Activated T-cell treated with anti-CD3 and anti-CD28 coated beads, Interleukin-2, amount 50 U/mL, for 72 hours (primary cell): ENCODE data around the gene CTBP1. TPM values are rescaled to one million over a fixed set of nuclear protein-coding genes. Genes with fewer than 3 reads are reported as not detected.
A peak's percentile ranks its signal among the peaks of the same experiment; 100 is the strongest.
"Not testable (repeated sequence)": the region's sequence is repeated elsewhere in the genome, so short reads cannot be mapped to it uniquely, and the experiment has no call there.

Source experiments
- ATAC-seq, 2 donors: fragments of 150-1000 bp; cut with Tn5 transposase; replicated peaks in 1 of 2; 2 replicates each; pipeline ENCODE4 v1.10.0; 2021; ENCODE audit warnings: moderate library complexity in 2 of 2, mild to moderate bottlenecking in 1 of 2
- DNase-seq, 2 donors: peaks; one replicate each; pipeline ENCODE4 v3.0.0; 2021 to 2022; ENCODE audit warnings: mixed read lengths in 1 of 2
- H3K27ac Mint-ChIP-seq: one replicate; pipeline ENCODE4 v1.8.0; 2022; ENCODE audit warnings: mild to moderate bottlenecking, moderate library complexity, mixed read lengths
- H3K27me3 Mint-ChIP-seq: one replicate; pipeline ENCODE4 v1.8.0; 2022; ENCODE audit warnings: low read depth, mixed read lengths
- H3K36me3 Mint-ChIP-seq, 2 donors: one replicate each; pipeline ENCODE4 v1.8.0; 2022; ENCODE audit warnings: mixed read lengths in 2 of 2, mild to moderate bottlenecking in 1 of 2; ENCODE audit not compliant: insufficient read depth in 2 of 2
- H3K4me1 Mint-ChIP-seq: one replicate; pipeline ENCODE4 v1.8.0; 2022; ENCODE audit warnings: low read depth, mixed read lengths
- H3K4me3 Mint-ChIP-seq, 2 donors: one replicate each; pipeline ENCODE4 v1.8.0; 2022; ENCODE audit warnings: mild to moderate bottlenecking in 2 of 2, mixed read lengths in 2 of 2, moderate library complexity in 2 of 2
- H3K9me3 Mint-ChIP-seq, 2 donors: one replicate each; pipeline ENCODE4 v1.8.0; 2022; ENCODE audit warnings: mixed read lengths in 2 of 2
- total RNA-seq, 2 donors: library from RNA; stranded (reverse); gene quantifications; one replicate each; pipeline ENCODE4 v1.2.3, GENCODE V29; 2022

Gene CTBP1
- total RNA-seq = 100 to 1,000 TPM; 182 to 190 TPM

DNA sequence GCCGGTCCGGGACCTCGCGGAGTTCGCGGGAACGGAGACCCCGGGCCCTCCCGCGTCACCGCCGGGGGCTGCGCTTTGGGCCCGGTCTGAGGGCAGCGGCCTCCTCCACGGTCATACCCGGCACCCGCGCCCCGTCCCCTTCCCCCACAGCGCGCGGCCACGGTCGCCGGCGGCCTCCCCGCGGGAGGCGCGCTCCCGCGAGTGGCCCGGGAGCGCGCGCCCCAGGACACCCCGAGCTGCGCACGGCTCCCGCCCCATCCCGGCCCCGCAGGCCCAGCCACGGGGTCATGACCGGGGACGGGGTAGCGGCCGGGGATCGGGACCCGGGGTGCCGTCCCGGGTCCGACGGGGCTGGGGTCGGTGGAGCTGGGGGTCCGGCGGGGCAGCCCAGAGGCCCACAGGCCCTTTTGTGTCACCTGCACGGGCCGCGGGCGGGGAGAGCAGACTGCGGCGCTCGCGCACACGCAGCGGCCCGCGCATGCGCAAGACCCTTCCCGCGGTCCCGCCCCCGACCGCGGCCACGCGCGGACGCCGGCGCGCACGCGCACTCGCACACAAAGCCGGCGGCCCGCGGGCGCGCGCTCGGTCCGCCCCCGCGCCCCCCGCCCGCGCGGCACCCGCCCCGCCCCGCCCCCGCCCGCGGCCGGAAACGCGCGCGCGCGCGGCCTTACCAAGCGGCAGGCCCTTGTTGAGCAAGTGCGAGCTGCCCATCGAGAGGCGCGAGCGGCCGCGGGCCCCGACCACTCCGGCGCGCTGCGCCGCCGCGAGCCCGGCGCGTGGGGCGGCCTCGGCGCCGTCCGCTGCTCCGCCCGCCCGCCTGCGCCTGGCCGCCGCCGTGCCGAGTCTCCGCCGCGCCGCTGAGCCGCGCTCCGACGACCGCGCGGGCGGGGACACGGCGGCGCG lies at the start of gene CTBP1:
TSS of gene CTBP1 (minus strand) at position 886 of the 903 bp plus-strand sequence. CDS start 7,799 bp downstream, outside the sequence.
- H3K9me3 Mint-ChIP-seq = peaks cover 1% of the 10 kb centered on the region in 2 donors
- DNase-seq (peak; percentile 83 to 91), ATAC-seq (peak; percentile 52 to 60)
- H3K36me3 Mint-ChIP-seq = peaks cover 13 to 24% of the 10 kb centered on the region in 2 donors
- H3K4me1 Mint-ChIP-seq = peaks cover 74% of the 10 kb centered on the region
- no peaks in the 10 kb centered on the region for H3K27me3 Mint-ChIP-seq
- peak within 1 kb of the TSS; percentile 95 to 98 for H3K4me3 Mint-ChIP-seq
- peak within 1 kb of the TSS; percentile 99 for H3K27ac Mint-ChIP-seq

DNA sequence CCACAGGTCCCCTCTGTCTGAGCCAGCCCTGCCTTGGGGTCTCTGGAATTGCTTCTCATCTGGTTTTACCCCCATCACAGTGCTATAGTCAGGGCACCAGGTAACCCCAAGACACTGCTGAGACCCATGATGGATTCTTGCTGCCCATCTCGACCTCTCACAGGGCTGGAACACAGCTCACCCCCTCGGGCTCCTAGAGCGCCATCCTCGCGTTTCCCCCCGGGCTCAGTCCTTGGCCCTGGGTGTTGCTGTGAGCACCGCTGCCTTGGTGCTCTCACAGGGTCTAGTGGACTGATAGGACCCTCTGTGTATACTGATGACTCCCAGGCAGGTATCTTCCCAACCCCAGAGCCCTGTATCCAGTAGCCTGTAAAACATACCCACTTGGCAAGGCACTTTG lies 49.5 kb upstream of the CTBP1 start:
- DNase-seq (no peak), ATAC-seq (no peak)
- Mint-ChIP-seq H3K36me3 (peaks cover 2 to 18% of the 10 kb centered on the region in 2 donors), H3K4me3 (no peak overlapping the region), H3K4me1 (peaks cover 48% of the 10 kb centered on the region), H3K27ac (peak overlapping the region; percentile 85), H3K27me3 (no peaks in the 10 kb centered on the region), H3K9me3 (no peaks in the 10 kb centered on the region)

DNA sequence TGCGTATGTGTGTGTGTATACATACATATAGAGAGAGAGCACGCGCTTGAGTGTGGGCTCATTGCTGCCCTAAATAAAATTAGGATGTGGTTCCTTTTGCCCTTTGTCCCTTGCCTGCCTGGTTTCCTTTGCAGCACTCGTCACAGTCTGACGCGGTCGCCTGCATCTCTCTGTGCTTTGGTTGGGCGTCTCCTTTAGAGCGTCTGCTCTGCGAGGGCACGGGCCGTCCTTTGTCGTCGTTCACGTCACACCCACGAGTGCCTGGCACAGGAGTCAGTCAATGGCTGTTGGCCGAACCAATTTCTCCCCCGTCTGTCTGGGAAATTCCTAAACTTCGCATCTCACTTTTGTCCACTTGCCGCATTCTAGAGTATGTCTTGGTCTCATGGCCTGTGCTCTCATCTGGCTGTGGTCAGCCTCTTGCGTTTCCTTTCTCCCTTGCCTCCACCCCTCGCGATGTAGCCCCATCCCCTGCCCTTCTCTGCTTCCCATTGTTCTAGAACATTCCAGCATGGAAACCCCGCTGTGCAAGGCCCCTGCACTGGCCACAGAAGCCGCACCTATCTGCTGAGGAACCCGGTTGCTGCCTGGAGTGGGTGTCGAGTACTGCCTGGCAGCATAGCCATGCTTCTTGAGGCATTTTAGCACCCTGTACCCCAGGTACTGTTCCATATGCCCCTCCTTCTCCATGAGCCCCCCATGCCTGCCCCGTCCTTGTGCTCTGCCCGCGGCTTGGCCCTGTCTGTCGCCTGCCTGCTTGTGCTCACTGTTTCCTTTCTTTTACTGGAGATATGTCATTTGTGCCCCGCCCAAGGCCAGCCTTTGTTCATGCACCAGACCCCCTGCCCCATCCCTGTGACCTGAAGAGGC lies 48.8 kb upstream of the CTBP1 start:
- ATAC-seq (no peak), DNase-seq (no peak)
- H3K9me3 Mint-ChIP-seq = no peaks in the 10 kb centered on the region
- no peaks in the 10 kb centered on the region for H3K27me3 Mint-ChIP-seq
- H3K27ac Mint-ChIP-seq = no peak overlapping the region
- no peak overlapping the region for H3K4me3 Mint-ChIP-seq
- peaks cover 2 to 18% of the 10 kb centered on the region in 2 donors for H3K36me3 Mint-ChIP-seq
- peaks cover 49% of the 10 kb centered on the region for H3K4me1 Mint-ChIP-seq

DNA sequence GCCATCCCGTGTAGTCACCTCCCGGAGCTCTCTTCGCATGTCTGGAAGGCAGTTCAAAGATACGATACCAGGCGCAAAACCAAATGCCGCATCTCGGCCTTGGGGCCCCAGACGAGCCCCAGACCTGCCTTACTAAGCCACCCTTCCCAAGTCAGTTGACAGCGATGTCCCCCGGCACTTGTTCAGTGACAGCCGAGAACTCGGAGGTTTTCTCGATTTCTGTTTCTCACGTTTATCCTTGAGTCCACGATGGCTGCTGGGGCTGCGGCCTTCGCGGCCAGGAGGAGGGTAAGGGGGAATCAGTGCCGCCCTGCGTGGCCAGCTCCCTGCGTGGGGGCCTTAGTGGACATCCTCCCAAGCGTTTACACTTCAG lies 48.1 kb upstream of the CTBP1 start:
- ATAC-seq = no peak
- peaks cover 56% of the 10 kb centered on the region for H3K4me1 Mint-ChIP-seq
- H3K4me3 Mint-ChIP-seq = no peak overlapping the region
- no peaks in the 10 kb centered on the region for H3K27me3 Mint-ChIP-seq
- no peak overlapping the region for H3K27ac Mint-ChIP-seq
- no peak for DNase-seq
- peaks cover 2 to 18% of the 10 kb centered on the region in 2 donors for H3K36me3 Mint-ChIP-seq
- no peaks in the 10 kb centered on the region for H3K9me3 Mint-ChIP-seq

DNA sequence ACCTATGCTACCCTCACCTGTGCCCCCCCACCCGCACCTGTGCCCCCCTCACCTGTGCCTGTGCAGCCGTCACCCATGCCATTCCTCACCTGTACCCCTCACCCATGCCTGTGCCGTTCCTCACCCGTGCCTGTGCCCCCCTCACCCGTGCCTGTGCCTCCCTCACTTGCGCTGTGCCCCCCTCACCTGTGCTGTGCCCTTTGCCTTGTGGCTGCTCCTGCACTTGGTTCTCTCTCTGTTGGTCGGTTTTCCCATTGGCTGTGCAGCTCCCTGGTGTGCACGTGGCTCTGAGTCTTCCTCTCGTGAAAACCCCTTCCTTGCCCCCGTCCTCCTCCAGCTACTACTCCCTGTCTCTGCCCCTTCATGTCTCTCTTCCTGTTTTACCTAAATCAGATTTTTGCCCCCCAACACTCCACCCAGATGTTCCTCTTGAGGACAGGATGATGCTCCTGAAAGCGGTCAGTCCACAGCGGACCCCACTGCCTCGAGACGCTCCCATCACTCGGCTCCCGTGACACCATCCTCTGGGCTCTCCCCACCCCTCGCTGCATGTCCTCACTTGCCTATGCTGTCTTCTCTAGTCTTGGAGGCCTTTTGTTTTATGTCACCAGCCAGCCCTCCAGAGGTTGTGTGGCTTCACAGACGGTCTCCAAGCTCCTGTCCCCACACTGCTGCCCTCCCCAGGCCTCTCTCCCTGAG lies 47.5 kb upstream of the CTBP1 start:
- Mint-ChIP-seq H3K27me3 (no peaks in the 10 kb centered on the region), H3K4me1 (peaks cover 57% of the 10 kb centered on the region), H3K9me3 (no peaks in the 10 kb centered on the region), H3K27ac (no peak overlapping the region), H3K4me3 (no peak overlapping the region), H3K36me3 (peaks cover 2 to 20% of the 10 kb centered on the region in 2 donors)
- DNase-seq = no peak
- ATAC-seq = no peak

DNA sequence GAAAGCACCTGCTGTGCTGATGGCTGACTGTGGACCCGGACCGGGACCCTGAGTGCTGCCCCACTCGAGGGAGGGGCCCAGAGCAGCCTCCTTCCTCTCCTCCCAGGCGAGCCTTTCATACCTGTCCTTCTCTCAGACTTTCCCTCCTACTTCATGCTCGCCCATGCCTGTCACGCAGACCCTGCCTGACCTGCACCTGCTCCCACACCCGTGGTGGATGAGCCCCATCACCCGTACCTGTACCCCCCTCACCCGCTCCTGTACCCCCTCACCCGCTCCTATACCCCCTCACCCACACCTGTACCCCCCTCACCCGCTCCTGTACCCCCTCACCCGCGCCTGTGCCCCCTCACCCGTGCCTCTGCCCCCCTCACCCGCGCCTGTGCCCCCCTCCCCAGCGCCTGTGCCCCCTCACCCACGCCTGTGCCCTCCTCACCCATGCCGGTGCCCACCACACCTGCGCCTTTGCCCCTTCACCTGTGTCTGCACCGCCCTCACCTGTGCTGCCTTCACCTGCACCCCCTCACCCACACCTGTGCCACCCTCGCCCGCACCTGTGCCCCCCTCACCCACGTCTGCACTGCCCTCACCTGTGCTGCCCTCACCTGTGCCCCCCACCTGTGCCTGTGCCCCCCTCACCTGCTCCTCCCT lies 46.6 kb upstream of the CTBP1 start:
- ATAC-seq (no peak), DNase-seq (no peak)
- Mint-ChIP-seq H3K9me3 (no peaks in the 10 kb centered on the region), H3K27ac (no peak overlapping the region), H3K4me1 (peaks cover 57% of the 10 kb centered on the region), H3K27me3 (no peaks in the 10 kb centered on the region), H3K36me3 (peaks cover 3 to 22% of the 10 kb centered on the region in 2 donors), H3K4me3 (no peak overlapping the region)

DNA sequence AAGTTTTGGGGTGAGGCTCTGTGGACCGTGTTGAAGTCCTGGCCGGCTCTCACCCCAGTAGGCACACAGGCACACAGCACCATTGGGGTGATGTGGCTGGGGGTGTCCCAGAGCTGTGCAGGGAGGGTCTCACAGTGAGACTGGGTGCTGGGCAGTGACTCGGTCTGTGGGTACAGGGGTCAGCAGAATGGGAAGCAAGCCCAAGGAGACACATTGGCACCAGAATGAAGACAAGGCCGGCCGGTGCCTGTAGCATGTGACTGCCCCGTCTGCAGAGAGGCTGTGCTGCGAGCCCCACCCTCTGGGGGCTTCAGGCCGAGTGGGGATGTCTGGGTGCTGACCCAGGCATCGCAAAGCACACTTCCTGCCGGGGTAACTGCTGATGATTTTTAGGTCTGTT lies 46.0 kb upstream of the CTBP1 start:
- Mint-ChIP-seq H3K27ac (no peak overlapping the region), H3K36me3 (peaks cover 4 to 24% of the 10 kb centered on the region in 2 donors), H3K27me3 (no peaks in the 10 kb centered on the region), H3K9me3 (no peaks in the 10 kb centered on the region), H3K4me3 (no peak overlapping the region), H3K4me1 (peaks cover 55% of the 10 kb centered on the region)
- no peak for DNase-seq
- no peak for ATAC-seq

DNA sequence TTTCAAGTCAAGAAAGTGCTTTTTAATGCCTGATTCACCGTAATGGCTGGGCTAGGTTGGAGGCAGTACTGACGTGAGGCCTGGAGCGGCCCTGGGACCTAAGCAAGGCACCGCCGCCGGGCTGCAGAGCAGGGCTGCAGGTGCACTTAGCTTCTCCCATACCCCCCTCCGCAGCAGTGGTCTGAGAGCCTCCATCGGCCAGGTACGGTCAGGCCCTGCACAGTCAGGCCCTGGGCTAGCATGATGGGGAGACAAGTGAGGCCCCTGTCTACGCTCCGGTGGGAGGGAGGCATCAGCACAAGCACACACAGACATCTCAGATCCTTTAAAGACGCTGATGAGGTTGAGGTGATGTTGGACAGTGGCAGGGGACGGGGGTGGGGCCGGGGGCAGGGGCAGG lies 45.5 kb upstream of the CTBP1 start:
- H3K27me3 Mint-ChIP-seq = no peaks in the 10 kb centered on the region
- ATAC-seq (no peak), DNase-seq (no peak)
- H3K9me3 Mint-ChIP-seq = no peaks in the 10 kb centered on the region
- no peak overlapping the region for H3K27ac Mint-ChIP-seq
- peaks cover 51% of the 10 kb centered on the region for H3K4me1 Mint-ChIP-seq
- H3K4me3 Mint-ChIP-seq = no peak overlapping the region
- H3K36me3 Mint-ChIP-seq = peaks cover 3 to 20% of the 10 kb centered on the region in 2 donors

DNA sequence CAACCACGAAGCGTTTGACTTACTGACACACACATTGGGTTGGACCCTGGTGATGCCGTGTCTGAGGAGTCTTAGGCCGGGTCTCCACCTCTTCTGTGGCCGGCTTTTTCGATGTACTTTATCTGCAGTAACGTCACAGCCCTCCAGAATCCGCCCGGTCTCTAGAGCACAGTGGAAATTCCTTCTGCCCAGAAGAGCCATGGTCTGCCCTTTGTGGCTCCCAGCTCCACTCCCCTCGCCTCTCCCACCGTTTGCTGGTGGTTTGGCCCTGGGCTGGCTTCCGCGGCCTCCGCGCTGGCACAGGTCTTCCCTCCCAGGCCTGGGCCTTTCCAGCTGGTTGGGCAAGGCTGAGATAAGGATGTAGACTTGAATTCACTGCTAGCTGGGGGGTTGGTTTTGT lies 45.1 kb upstream of the CTBP1 start:
- Mint-ChIP-seq H3K27ac (peak overlapping the region; percentile 59), H3K27me3 (no peaks in the 10 kb centered on the region), H3K36me3 (peaks cover 3 to 16% of the 10 kb centered on the region in 2 donors), H3K4me3 (no peak overlapping the region), H3K4me1 (peaks cover 48% of the 10 kb centered on the region), H3K9me3 (no peaks in the 10 kb centered on the region)
- no peak for ATAC-seq
- no peak for DNase-seq

DNA sequence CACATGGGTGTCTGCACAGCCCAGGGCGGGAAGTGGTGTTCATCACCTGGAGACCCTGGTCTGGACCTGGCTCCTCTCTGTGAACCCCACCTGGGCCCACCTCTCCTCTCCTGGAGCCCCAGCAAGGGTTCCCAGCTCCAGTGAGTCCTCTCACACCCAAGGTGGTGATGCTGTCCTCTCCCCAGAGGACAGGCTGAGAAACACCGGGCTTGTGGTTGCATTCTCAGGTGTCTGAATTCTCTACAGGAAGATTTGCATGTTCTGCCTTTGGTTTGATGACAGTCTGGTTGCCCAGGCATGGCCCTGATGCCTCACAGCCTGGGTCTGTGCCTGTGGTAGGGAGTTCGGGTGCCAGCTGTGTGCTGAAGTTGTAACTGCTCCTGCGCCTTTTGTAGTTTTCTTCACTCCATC lies 44.6 kb upstream of the CTBP1 start:
- Mint-ChIP-seq H3K36me3 (peaks cover 3 to 15% of the 10 kb centered on the region in 2 donors), H3K27me3 (no peaks in the 10 kb centered on the region), H3K9me3 (no peaks in the 10 kb centered on the region), H3K4me1 (peaks cover 51% of the 10 kb centered on the region), H3K4me3 (no peak overlapping the region), H3K27ac (peak overlapping the region; percentile 59)
- DNase-seq (no peak), ATAC-seq (no peak)

DNA sequence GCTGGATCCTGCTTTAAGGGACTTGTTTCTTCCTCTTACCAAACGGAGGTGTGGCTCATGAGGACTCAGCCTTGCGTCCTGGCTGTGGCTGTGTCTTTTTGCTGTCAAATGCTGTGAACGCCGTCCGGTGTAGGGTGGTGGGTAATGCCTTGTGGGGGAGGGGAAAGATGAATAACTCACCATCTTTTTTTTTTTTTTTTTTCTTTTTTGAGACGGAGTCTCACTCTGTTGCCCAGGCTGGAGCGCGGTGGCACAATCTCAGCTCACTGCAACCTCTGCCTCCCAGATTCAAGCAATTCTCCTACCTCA lies 43.7 kb upstream of the CTBP1 start:
- H3K27ac Mint-ChIP-seq, H3K9me3 Mint-ChIP-seq, H3K4me3 Mint-ChIP-seq, DNase-seq, ATAC-seq, H3K27me3 Mint-ChIP-seq: not testable (repeated sequence)
- peaks cover 47% of the 10 kb centered on the region for H3K4me1 Mint-ChIP-seq
- peaks cover 3 to 11% of the 10 kb centered on the region in 2 donors for H3K36me3 Mint-ChIP-seq

DNA sequence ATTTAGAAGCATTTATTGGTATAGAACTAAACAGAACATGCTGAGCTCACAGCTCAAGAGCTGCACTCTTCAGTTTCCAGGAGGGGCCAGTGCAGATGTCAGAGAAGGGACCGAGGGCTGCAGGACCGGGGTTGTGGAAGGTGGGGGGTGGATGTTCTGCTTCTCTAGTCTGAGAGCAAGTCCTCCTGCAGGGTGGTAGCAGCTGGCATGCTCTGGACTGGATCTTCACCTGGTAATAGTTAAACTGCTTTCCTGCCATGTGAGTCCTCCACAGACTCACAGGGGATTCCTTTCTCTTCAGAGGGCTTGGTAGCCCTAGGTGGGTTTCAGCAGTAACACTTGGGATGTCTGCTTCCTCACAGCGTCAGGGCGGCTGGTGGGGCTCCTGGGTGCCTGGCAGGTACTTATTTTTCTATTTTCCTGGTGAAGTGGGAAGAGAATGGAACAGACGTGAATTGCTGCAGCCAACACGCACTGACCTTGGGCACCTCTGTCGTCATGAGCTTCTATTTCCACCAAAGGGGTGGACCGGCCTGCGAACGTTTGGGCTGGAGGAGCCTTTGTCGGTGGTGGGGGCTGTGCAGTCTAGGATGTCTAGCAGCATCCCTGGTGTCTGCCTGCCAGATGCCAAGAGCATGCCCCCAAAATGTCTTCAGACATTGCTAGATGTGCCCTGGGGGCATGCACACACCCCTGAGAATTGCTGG lies 43.2 kb upstream of the CTBP1 start:
- Mint-ChIP-seq H3K9me3 (no peaks in the 10 kb centered on the region), H3K27ac (peak overlapping the region; percentile 97), H3K36me3 (peaks cover 3 to 8% of the 10 kb centered on the region in 2 donors), H3K4me3 (peak overlapping the region; percentile 98 to 99), H3K4me1 (peaks cover 43% of the 10 kb centered on the region), H3K27me3 (no peaks in the 10 kb centered on the region)
- ATAC-seq = no peak
- no peak for DNase-seq
